Natural killer cell (primary cell): ENCODE measurements around the gene ALG1. TPM values are rescaled to one million over a fixed set of nuclear protein-coding genes. Genes with fewer than 3 reads are reported as not detected.
"Not testable (repeated sequence)": the region's sequence is repeated elsewhere in the genome, so short reads cannot be mapped to it uniquely, and the experiment has no call there.

Experiments used
- ATAC-seq, 3 donors: fragments of 150-1000 bp in 2 of 3; fragments of 200-7000 bp in 1 of 3; cut with Tn5 transposase; 1 replicate in 1 of 3; 2 replicates in 2 of 3; pipeline ENCODE4 v1.10.0; 2021; ENCODE audit warnings: mild to moderate bottlenecking in 2 of 3, moderate library complexity in 2 of 3
- DNase-seq, 2 donors: peaks; one replicate each; pipeline versions ENCODE4 v3.0.0 to v3.0.0-alpha.2; 2013 to 2021; ENCODE audit warnings: mixed read lengths in 1 of 2
- H3K27ac ChIP-seq: one replicate; pipeline ENCODE4 v1.5.1; 2013; ENCODE audit warnings: mild to moderate bottlenecking, low read length
- H3K27me3 ChIP-seq: one replicate; pipeline ENCODE4 v1.6.1; 2013; ENCODE audit warnings: low read length; ENCODE audit not compliant: control insufficient read depth, insufficient read depth
- H3K36me3 ChIP-seq: one replicate; pipeline ENCODE4 v1.6.1; 2013; ENCODE audit warnings: low read length; ENCODE audit not compliant: control insufficient read depth, insufficient read depth
- H3K4me1 ChIP-seq: one replicate; pipeline ENCODE4 v1.6.1; 2013; ENCODE audit warnings: low read length; ENCODE audit not compliant: control insufficient read depth, insufficient read depth
- H3K4me3 ChIP-seq: one replicate; pipeline ENCODE4 v1.5.1; 2013; ENCODE audit warnings: low read length
- H3K9me3 ChIP-seq: one replicate; pipeline ENCODE4 v1.6.1; 2013; ENCODE audit warnings: low read length; ENCODE audit not compliant: control insufficient read depth, insufficient read depth
- H3K27ac Mint-ChIP-seq, 2 donors: one replicate each; pipeline ENCODE4 v1.8.0; 2022; ENCODE audit warnings: mild to moderate bottlenecking in 2 of 2, mixed read lengths in 2 of 2, moderate library complexity in 1 of 2
- H3K27me3 Mint-ChIP-seq, 2 donors: one replicate each; pipeline ENCODE4 v1.8.0; 2022; ENCODE audit warnings: low read depth in 2 of 2, mixed read lengths in 2 of 2
- H3K36me3 Mint-ChIP-seq: one replicate; pipeline ENCODE4 v1.8.0; 2022; ENCODE audit warnings: mixed read lengths
- H3K4me1 Mint-ChIP-seq, 2 donors: one replicate each; pipeline ENCODE4 v1.8.0; 2022; ENCODE audit warnings: mixed read lengths in 2 of 2
- H3K4me3 Mint-ChIP-seq: one replicate; pipeline ENCODE4 v1.8.0; 2022; ENCODE audit warnings: mild to moderate bottlenecking, moderate library complexity, mixed read lengths
- H3K9me3 Mint-ChIP-seq, 2 donors: one replicate each; pipeline ENCODE4 v1.8.0; 2022; ENCODE audit warnings: mixed read lengths in 2 of 2
- WGBS: methylation state at CpG from one replicate; pipeline ENCODE4 v1.1.7; 2013; ENCODE audit warnings: missing lambda C conversion rate; ENCODE audit not compliant: insufficient coverage; 5-methylcytosine and 5-hydroxymethylcytosine counted together
- intact Hi-C: fragments of 100-400 bp; cut with micrococcal nuclease; formaldehyde crosslinking; loops from one replicate; pipeline ENCODE4 v1.14.2; 2022
- total RNA-seq, 4 donors: library from RNA; stranded (reverse); fragments of 120-200 nt in 1 of 4; gene quantifications; one replicate each; pipeline versions ENCODE4 v1.2.3 to v1.2.4, GENCODE V29; 2013 to 2022
- TF ChIP-seq, protein P1 (sequence below): fragments of 200-600 bp; IDR thresholded peaks from one replicate; pipeline ENCODE4 v1.8.0; 2022; ENCODE audit warnings: antibody characterized with exemption

ALG1 gene
- total RNA-seq, 3 donors from 2014 or later (not counting 1 experiment from before 2014, with no cell fraction given), result 13.4 to 20.0 (median 17.4) TPM

DNA sequence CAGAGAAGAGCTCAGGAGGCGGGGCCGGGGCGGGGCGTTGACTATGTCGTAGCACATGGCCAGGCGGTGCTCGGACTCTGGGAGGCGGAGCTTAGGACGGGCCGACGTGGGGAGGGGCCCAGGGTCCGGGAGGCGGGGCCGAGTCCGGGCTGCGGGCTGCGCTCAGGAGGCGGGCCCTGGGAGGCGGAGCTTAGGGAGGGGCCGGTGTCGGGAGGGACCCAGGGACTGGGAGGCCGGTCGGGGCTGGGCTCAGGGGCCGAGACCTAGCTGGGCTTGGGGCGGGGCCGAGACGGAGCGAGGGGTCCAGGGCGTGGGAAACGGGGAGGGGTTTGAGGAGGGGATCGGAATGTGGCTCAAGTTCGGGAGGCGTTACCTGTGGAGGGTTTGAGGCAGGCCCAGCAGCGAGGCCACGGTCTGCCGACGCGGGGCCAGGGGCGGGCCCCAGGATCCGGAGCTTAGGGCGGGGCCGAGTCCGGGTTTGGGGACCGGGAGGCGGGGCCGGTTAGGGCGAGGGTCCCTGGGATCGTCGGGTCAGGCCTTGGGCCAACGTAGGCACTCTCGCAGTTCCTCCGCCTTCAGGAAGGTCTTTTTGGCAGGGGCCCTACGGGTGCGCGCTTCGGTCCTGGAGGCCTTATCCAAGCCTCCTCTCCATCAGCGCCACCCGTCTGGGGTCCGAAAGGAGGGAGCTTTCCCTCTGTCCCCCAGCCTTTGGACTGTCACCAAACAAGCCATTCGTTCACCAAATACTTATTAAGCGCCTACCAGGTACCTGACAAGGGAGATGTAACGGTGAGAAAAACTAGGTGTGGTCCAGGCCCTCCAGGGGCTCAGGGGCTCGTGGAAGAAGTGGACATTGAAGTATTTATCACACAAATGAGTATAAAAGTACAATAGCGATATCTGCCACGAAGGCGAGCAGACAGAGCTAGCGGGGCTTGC lies 26.8 kb downstream of the ALG1 start:
- Mint-ChIP-seq H3K4me3 (peak overlapping the region; percentile 89), H3K27ac (peak overlapping the region; percentile 88 to 95), H3K4me1 (peaks cover 10 to 12% of the 10 kb centered on the region in 2 donors)
- WGBS, result under 1% methylated on average over 41 of the region's 67 CpGs
- not testable (repeated sequence) for H3K27me3 Mint-ChIP-seq, H3K4me1 ChIP-seq, H3K9me3 Mint-ChIP-seq, H3K27me3 ChIP-seq, H3K9me3 ChIP-seq, H3K36me3 ChIP-seq, H3K36me3 Mint-ChIP-seq
- ATAC-seq (peak; percentile 72 to 89 (median 74)), DNase-seq (peak; percentile 75 to 94)
- Histone ChIP-seq H3K4me3 (peak overlapping the region; percentile 69), H3K27ac (peak overlapping the region; percentile 87)
- intact Hi-C loops, result loop anchor here (10.0 kb wide), 3 partner anchors 64 to 254 kb away; partner anchors contain the start of genes GLYR1, NAGPA, SEC14L5 and UBN1

DNA sequence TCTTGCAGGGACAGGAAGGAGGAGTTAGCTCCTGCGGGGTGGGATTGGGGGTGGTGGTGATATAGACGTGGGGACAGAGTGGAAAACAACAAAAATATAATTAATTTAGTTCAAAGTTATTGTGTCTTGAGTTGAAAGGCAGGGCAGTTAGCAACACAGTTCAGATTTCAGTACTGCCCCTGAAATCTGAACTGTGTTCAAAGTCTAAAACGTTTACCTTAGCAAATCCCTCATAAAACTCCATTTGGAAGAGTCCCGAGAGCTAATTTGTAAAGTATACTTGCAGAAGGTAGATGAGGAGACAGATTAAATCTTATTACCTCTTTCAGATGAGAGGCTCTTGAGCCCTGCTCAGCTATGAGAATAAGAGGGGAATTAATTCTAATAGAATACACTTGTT lies 27.5 kb downstream of the ALG1 start:
- H3K36me3 Mint-ChIP-seq, H3K27me3 Mint-ChIP-seq, H3K4me1 ChIP-seq, H3K27ac ChIP-seq, H3K27me3 ChIP-seq, ATAC-seq, H3K9me3 ChIP-seq, H3K36me3 ChIP-seq, DNase-seq, H3K4me3 ChIP-seq, H3K9me3 Mint-ChIP-seq: not testable (repeated sequence)
- peaks cover 10 to 12% of the 10 kb centered on the region in 2 donors for H3K4me1 Mint-ChIP-seq
- H3K4me3 Mint-ChIP-seq, result peak overlapping the region; percentile 68
- H3K27ac Mint-ChIP-seq, result peak overlapping the region in 1 of 2 donors; percentile 95
- intact Hi-C loops, result loop anchor here (10.0 kb wide), 3 partner anchors 64 to 254 kb away; partner anchors contain the start of genes GLYR1, NAGPA, SEC14L5 and UBN1
- WGBS, result no CpG with 5 or more reads among the region's 4 CpGs

DNA sequence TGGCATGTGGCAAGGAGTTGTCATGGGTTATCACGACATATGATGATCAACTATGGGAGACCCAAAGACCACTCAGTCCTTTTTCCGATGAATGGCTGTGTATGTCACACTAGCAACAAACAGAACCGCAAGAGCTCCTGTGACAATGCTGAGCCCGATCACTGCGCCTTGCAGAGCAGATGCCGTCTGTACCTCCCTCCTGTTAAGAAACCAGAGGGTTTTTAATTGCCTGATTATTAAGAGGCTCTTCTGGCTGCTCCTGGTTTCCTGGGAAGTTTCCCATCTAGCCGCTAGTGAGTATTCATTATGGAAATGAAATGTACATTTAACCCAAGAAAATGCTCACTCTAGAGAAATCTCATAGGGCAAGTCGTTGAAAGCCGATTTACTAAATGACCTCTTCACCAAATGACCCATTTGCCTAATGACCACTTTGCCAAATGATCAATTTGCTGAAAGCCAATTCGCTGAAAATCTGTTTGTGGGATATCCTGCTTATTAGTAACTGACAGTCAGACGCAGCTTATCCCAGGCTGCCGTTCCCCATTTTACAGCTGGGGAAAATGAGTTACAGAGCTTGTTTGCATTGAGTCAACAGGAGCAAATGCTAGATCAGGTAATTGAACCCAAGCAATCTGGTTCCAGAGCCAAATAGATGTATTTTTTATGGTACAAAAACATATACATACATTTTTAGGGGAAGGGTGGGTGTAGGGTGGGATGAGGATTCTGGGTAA lies 31.8 kb downstream of the ALG1 start:
- H3K27ac Mint-ChIP-seq, H3K36me3 ChIP-seq, H3K4me1 Mint-ChIP-seq, H3K4me1 ChIP-seq, DNase-seq, H3K27me3 ChIP-seq, H3K4me3 ChIP-seq, ATAC-seq, H3K9me3 Mint-ChIP-seq, H3K27ac ChIP-seq, H3K27me3 Mint-ChIP-seq, H3K4me3 Mint-ChIP-seq, H3K9me3 ChIP-seq, H3K36me3 Mint-ChIP-seq, intact Hi-C loops: not testable (repeated sequence)
- WGBS, result 88% methylated on average over 9 of the region's 12 CpGs

DNA sequence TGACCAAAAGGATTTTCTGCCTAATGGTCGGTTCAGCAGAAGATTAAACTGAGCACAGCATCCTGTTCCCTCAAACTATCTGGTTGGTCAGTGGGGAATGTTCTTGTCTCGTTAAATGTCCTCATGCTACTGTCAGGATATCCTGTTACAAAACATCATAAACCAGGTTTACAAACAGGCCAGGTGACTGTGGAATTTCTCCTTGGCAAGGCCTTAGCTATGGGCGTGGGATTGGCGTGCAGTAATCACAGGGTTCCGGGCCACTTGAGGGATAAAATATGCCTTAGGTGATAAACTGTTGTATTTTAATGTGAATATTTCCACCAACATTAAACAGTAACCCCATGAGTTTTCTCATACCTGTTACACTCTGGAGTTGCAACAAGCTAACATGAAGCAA lies 33.4 kb downstream of the ALG1 start:
- intact Hi-C loops, H3K27me3 Mint-ChIP-seq, H3K9me3 Mint-ChIP-seq, DNase-seq, H3K36me3 ChIP-seq, H3K27ac Mint-ChIP-seq, H3K27me3 ChIP-seq, H3K9me3 ChIP-seq, H3K4me3 ChIP-seq, ATAC-seq, H3K4me3 Mint-ChIP-seq, H3K36me3 Mint-ChIP-seq, H3K4me1 ChIP-seq, H3K27ac ChIP-seq, H3K4me1 Mint-ChIP-seq: not testable (repeated sequence)
- no CpG with 5 or more reads among the region's 5 CpGs for WGBS

DNA sequence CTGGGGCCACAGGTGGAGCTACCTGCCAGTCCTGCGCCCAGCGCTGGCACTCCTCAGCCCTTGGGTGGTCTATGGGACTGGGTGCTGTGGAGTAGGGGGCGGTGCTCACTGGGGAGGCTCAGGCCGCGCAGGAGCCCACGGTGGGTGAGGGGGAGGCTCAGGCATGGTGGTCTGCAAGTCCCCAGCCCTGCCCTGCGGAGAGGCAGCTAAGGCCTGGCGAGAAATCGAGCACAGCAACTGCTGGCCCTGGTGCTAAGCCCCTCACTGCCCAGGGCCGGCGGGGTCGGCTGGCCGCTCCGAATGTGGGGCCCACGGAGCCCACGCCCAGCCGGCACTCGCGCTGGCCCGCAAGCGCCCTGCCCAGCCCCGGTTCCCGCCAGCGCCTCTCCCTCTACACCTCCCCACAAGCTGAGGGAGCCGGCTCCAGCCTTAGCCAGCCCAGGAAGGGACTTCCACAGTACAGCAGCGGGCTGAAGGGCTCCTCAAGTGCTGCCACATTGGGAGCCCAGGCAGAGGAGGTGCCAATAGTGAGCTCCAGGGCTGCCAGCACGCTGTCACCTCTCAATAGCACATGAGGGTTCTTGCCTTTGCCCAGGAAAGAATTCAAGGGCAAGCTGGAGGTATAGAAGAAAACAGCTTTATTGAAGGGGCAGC lies 37.0 kb downstream of the ALG1 start:
- intact Hi-C loops, result no loop called here
- DNase-seq, result no peak
- TF ChIP-seq, protein P1, sequence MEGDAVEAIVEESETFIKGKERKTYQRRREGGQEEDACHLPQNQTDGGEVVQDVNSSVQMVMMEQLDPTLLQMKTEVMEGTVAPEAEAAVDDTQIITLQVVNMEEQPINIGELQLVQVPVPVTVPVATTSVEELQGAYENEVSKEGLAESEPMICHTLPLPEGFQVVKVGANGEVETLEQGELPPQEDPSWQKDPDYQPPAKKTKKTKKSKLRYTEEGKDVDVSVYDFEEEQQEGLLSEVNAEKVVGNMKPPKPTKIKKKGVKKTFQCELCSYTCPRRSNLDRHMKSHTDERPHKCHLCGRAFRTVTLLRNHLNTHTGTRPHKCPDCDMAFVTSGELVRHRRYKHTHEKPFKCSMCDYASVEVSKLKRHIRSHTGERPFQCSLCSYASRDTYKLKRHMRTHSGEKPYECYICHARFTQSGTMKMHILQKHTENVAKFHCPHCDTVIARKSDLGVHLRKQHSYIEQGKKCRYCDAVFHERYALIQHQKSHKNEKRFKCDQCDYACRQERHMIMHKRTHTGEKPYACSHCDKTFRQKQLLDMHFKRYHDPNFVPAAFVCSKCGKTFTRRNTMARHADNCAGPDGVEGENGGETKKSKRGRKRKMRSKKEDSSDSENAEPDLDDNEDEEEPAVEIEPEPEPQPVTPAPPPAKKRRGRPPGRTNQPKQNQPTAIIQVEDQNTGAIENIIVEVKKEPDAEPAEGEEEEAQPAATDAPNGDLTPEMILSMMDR, result no peak
- WGBS, result 94% methylated on average over 27 of the region's 27 CpGs
- H3K4me1 Mint-ChIP-seq, result no peaks in the 10 kb centered on the region
- no peaks in the 10 kb centered on the region for H3K27me3 ChIP-seq
- peaks cover 10 to 11% of the 10 kb centered on the region in 2 donors for H3K27me3 Mint-ChIP-seq
- H3K36me3 ChIP-seq, result no peaks in the 10 kb centered on the region
- no peaks in the 10 kb centered on the region for H3K4me1 ChIP-seq
- ATAC-seq, result no peak
- H3K9me3 Mint-ChIP-seq, result no peaks in the 10 kb centered on the region
- no peaks in the 10 kb centered on the region for H3K36me3 Mint-ChIP-seq
- no peaks in the 10 kb centered on the region for H3K9me3 ChIP-seq
- no peak overlapping the region for H3K4me3 ChIP-seq
- no peak overlapping the region for H3K27ac ChIP-seq
- no peak overlapping the region for H3K4me3 Mint-ChIP-seq
- no peak overlapping the region for H3K27ac Mint-ChIP-seq

DNA sequence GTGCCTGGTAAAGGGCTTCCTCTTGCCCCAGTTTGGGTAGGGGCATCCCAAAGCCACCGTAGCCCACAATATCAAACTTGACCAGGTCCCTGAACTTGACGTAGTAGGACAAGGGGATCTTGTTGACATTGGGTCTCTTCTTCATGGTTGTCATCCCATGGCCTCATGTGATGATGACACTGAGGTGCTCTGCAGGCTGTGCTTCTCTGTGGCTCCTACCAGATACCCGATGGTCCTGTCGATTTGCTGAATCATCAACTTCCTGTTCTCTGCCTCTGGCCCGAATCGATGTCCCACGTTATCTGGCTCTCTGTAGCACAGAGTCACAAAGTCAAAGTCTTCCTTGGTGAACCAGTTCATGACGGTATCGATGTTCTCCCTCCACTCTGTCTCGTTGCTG lies 39.3 kb downstream of the ALG1 start:
- 69% methylated on average over 7 of the region's 10 CpGs for WGBS
- not testable (repeated sequence) for ATAC-seq

More for the DNA sequence above, 39.3 kb downstream of the ALG1 start:
- H3K4me3 Mint-ChIP-seq, H3K4me1 Mint-ChIP-seq, H3K9me3 Mint-ChIP-seq, H3K27ac ChIP-seq, H3K36me3 Mint-ChIP-seq, H3K9me3 ChIP-seq, H3K36me3 ChIP-seq, H3K27ac Mint-ChIP-seq, DNase-seq, H3K4me3 ChIP-seq, H3K4me1 ChIP-seq, intact Hi-C loops, H3K27me3 ChIP-seq: not testable (repeated sequence)
- H3K27me3 Mint-ChIP-seq, result peaks cover 11 to 15% of the 10 kb centered on the region in 2 donors
